ENCODE data around the gene TMEM217.

The TMEM217 gene

GRCh38 chr6:37177935-37178517 lies 79.9 kb downstream of the TMEM217 start:
- no peak for DNase-seq

GRCh38 chr6:37177077-37177934 lies 80.6 kb downstream of the TMEM217 start:
- DNase-seq, result no peak

GRCh38 chr6:37176268-37177076 lies 81.5 kb downstream of the TMEM217 start:
- no peak for DNase-seq

GRCh38 chr6:37175332-37176267 lies 82.3 kb downstream of the TMEM217 start:
- no peak for DNase-seq

- DNase-seq, result no peak
Observed at GRCh38 chr6:37174515-37175331, 83.2 kb downstream of the TMEM217 start.

GRCh38 chr6:37174196-37174514 lies 83.8 kb downstream of the TMEM217 start:
- DNase-seq, result no peak

- peak; percentile 72 for DNase-seq
Observed at GRCh38 chr6:37173493-37174195, 84.3 kb downstream of the TMEM217 start.

GRCh38 chr6:37172912-37173492 lies 84.9 kb downstream of the TMEM217 start:
- DNase-seq, result no peak

GRCh38 chr6:37171970-37172812 lies 85.8 kb downstream of the TMEM217 start:
- peak; percentile 91 for DNase-seq

GRCh38 chr6:37171201-37171969 lies 86.6 kb downstream of the TMEM217 start:
- DNase-seq, result peak; percentile 36

- DNase-seq, result peak; percentile 50
Observed at GRCh38 chr6:37170273-37171200, 87.4 kb downstream of the TMEM217 start.

- peak; percentile 99 for DNase-seq
Observed at GRCh38 chr6:37169496-37170272, 88.3 kb downstream of the TMEM217 start, which contains the start of gene PIM1. Gene PIM1 (plus strand): TSS chr6:37170152. CDS start chr6:37170576, 424 bp downstream.

- DNase-seq, result peak; percentile 57
Observed at GRCh38 chr6:37168811-37169495, 89.0 kb downstream of the TMEM217 start.

- no peak for DNase-seq
Observed at GRCh38 chr6:37168163-37168758, 89.7 kb downstream of the TMEM217 start.

GRCh38 chr6:37162740-37163139 lies 95.2 kb downstream of the TMEM217 start:
- no peak for DNase-seq
